ENCODE results near the gene OR2D3.

GRCh38 chr11:6894097-6894496 lies 26.7 kb upstream of the OR2D3 start:
- TF ChIP-seq, protein P1, sequence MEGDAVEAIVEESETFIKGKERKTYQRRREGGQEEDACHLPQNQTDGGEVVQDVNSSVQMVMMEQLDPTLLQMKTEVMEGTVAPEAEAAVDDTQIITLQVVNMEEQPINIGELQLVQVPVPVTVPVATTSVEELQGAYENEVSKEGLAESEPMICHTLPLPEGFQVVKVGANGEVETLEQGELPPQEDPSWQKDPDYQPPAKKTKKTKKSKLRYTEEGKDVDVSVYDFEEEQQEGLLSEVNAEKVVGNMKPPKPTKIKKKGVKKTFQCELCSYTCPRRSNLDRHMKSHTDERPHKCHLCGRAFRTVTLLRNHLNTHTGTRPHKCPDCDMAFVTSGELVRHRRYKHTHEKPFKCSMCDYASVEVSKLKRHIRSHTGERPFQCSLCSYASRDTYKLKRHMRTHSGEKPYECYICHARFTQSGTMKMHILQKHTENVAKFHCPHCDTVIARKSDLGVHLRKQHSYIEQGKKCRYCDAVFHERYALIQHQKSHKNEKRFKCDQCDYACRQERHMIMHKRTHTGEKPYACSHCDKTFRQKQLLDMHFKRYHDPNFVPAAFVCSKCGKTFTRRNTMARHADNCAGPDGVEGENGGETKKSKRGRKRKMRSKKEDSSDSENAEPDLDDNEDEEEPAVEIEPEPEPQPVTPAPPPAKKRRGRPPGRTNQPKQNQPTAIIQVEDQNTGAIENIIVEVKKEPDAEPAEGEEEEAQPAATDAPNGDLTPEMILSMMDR (IDR thresholded peaks at IDR 0.05): no peak
- no peak for TF ChIP-seq POLR2A (IDR thresholded peaks at IDR 0.05)

All from breast epithelium (tissue), 3 donors.